Skin of body (tissue), 2 donors: Measurements from ENCODE around the gene CCNL1. TPM values are rescaled to one million over a fixed set of nuclear protein-coding genes. Genes with fewer than 3 reads are reported as not detected.
"Not testable (repeated sequence)": the region's sequence is repeated elsewhere in the genome, so short reads cannot be mapped to it uniquely, and the experiment has no call there.

ENCODE experiments used
- DNase-seq: peaks from one replicate; lab custom pipeline; 2025; lab: John Stamatoyannopoulos, UW
- total RNA-seq: library from RNA; depleted of rRNA; stranded (reverse); fragments of >200 nt; gene quantifications from one replicate; pipeline ENCODE4 v1.2.3, GENCODE V29; 2014

Gene CCNL1
- total RNA-seq, 1 donor from 2014 or later = 238 TPM

DNA sequence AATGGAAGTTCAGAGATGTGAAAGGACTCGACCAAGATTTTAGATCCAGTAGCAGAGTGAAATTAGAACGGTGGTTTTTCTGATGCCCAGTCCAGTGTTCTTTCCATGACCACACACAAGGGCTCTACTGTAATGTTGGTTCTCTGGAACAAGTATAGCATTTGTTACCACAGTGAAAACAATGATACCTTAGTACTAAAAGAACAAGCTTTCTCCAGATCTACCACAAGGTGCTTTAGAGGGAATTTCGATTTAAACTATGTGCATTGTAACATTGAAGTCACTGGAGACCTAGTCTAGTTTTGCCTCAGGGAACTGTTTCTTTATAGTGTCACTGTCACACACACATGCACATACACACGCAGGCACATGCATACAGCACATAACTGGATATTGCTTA is 12.8 kb upstream of the CCNL1 start:
- DNase-seq = no peak

DNA sequence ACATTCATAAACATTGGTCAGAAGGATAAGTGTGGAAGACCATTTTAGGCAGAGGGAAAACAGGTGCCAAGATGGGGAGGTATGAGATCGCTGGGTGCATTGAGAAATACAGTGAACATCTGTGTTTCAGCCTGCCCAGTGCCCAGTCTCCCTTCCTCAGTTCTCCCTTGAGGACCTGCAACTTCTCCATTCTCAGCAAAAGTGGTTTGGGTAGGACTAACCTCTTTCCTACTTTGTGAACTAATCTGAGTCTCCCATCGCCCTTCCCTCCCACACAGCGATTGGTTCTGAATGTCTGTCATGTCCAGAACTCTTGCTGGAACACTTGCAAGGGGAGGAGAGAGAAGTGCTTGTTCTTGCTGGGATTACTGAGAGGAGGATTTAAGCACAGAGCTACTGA is 10.9 kb upstream of the CCNL1 start:
- no peak for DNase-seq

- no peak for DNase-seq
Measured at GRCh38 chr3:157167371-157168042, 7.6 kb upstream of the CCNL1 start.

- DNase-seq = no peak
Measured at GRCh38 chr3:157166561-157166960, 6.6 kb upstream of the CCNL1 start.

- DNase-seq = no peak
Measured at GRCh38 chr3:157166115-157166514, 6.2 kb upstream of the CCNL1 start.

- no peak for DNase-seq
Measured at GRCh38 chr3:157163217-157163953, 3.4 kb upstream of the CCNL1 start.

DNA sequence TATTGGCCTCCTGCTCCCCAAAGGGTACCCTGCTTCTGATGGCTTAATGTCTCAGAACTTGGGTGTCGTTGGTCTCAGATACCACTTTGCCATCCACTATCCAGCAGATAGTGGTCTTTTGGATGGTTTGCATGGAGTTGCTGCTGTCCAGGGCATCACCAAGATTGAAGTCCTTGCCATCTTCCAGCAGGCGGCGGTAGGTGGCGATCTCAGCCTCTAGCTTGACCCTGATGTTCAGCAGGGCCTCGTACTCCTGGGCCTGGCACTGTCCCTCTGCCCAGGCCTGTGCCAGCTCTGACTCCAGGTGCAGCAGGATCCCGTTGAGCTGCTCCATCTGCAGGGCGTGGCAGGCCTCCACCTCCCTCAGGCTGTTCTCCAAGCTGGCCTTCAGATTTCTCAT is 2.7 kb upstream of the CCNL1 start:
- not testable (repeated sequence) for DNase-seq

DNA sequence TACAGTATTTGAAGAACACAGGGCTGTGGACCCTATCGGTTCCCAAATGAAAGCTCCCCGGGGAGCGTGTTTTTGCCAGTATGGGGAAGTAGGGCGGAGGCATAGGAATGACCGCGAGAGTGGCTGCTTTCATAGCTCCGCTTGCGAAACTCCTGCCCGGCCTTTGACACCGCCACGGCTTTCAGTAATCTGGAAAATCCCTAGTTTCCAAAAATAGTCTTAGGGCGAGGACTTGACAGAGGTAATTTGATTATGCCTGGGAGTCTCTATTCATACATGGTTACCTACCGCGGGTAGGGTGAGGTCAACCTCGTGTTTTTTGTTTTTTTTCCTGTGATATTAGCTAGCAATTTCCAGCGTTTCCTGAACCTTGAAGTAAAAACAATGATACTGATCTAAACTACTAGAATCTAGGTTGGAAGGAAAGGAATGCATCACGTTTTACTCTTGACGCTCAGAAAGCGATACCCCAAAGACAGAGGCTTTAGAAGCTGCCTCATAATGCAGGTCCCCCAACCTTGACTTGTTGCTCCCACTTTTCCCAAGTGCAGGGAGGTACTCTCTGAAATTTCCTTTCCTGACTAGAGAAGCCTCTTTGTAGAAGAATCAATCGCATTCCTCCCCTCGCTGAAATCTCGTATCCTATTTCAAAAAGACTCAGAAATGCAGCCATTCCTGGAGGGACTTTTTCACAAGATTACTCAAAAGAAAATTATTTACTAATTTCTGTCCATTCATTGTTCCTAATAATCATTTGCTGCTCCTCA is 894 bp upstream of the CCNL1 start:
- peak; percentile 77 for DNase-seq

DNA sequence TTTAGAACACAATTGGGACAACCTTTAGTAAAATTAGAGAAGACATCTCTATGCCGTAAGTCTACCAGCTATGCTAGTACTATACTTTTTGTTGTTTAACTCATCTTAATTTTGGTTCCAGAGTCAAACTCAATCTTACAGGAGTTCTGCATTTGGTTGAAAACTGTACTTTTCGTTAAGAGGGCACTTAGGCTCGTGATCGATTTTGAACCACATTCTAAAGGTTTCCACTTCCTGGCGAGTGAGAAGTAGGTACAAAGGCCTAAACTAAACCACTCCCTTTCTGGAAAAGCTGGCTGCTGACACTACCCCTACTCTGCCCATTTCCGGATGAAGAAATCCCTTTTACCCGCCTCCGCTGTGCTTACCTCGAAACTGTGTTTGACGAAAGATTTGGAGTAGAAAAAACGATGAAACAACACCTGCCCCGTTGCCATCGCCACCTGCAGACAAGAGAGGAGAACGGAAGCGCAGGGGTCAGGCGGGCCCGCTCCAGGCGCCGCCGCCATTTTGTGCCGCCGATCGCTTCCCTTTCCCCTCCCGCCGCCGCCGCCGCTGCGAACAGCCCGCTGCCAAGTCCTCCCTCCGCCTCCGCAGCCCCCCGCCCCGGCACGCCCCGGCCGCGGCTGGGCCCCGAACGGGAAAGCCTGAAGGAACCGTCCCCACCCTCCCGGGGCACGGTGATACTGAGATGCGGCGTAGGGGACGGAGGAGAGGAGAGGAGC is 748 bp downstream of the CCNL1 start:
- peak; percentile 23 for DNase-seq

DNA sequence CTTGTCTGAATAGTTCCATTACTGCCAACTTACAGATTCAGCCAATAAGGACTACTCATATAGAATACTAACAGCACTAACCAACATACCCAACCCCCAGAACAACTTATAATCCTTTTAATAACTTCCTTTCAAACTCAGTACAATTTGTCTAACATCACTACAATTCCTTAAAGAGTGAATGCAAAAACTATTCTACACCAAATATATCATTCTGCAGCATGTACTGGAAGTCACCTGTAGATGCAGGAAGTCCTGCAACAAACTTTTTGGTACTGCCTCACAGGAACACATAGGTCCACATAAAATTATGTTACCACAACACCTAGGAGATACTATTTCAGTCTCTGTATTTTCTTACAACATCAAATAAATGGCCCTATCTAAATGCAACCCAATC is 2.1 kb downstream of the CCNL1 start:
- no peak for DNase-seq

- no peak for DNase-seq
Measured at GRCh38 chr3:157156837-157157635, 2.9 kb downstream of the CCNL1 start.

- no peak for DNase-seq
Measured at GRCh38 chr3:157155591-157155990, 4.4 kb downstream of the CCNL1 start.

DNA sequence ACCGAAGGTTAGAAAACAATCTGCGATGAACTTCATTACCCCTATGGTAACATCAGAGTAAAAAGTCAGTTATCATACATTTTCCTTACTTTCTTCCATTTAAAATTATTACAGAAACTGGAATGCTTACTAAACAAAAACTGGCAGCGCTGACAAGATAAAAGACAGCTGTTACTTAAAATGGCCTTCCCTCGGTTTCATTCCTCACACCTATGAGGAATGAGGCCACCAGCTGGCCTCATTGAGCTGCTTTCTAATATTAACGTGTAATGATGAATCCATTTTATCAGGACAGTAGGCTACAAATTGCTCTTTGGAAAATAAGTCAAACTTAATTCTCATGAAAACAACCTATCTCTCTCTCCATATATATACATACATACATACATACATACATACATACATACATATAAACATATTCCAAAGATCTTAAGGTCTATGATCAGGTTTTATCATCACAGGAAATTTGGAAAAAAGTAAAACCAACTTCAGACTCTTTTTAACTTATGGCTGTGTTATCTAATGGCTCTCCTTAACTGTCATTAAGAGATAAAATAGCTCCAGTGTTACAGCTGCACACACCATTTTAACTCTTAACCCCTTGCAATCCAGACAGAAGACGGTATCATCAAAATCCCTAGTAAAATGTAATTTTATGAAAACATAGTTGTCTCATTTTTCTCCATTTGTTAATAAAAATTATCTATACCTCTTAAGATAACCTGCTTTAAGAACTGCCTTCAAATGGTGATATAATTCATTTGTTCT is 5.2 kb downstream of the CCNL1 start:
- no peak for DNase-seq

DNA sequence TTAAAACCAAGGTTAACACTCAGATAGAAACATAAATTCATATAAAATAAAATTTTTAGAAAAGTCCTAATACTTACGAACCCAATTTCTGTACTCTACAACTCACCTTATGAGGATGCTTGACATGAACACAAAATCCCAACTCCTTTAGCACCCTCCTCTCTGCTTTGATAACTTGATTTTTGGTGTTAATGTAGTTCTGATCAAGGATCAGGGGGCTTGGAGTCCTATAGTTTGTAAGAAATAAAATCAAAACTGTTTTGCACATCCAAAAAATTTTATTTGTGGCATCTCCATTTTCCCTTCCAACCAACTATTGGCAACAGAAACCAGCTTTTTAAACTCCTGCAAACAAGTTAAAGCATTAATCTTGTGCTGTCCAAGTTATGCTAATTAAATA is 7.0 kb downstream of the CCNL1 start:
- no peak for DNase-seq

DNA sequence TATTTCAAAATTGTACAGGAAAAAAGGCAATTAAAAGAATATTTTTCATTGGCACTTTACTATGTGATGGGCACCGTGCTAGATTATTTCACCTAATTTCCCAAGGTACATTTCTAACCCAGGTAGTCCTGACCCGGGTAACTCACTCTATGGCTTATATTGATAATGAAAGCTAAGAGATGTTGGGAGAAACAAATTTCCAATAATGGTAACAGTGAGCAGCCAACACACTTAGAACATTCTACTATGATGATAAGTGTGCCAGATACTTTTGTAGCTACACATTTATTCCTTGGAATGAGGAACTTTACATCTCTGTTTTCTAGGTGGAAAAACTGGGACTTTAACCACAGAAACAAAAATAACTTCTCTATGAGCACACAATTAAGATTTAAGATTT is 7.5 kb downstream of the CCNL1 start:
- DNase-seq = no peak

GRCh38 chr3:157151627-157152026 is 8.3 kb downstream of the CCNL1 start:
- DNase-seq = no peak

DNA sequence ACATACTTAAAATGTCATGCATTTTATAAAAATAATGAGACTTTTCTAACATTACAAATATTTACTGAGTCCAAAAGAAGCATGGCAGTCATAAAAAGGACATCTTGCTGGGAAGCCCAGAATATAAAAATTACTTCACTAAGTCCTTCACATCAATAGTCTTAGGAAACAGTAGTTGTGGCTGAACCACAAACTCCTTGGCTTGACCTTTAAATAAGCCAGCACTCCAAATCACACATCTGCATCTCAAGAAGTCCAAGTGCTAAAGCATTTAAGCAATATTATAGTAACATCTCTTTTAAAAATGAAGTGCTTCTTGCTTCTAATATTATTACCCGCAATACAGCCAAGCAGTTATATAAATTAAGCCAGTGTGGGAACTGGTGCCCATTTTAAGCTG is 8.8 kb downstream of the CCNL1 start:
- no peak for DNase-seq

- DNase-seq = no peak
Measured at GRCh38 chr3:157149136-157149696, 10.7 kb downstream of the CCNL1 start.

- no peak for DNase-seq
Measured at GRCh38 chr3:157148196-157148889, 11.6 kb downstream of the CCNL1 start.
